ENCODE data around the gene ZG16B. TPM values are rescaled to one million over a fixed set of nuclear protein-coding genes. Genes with fewer than 3 reads are reported as not detected.

Gene ZG16B
- total and polyA plus RNA-seq, 2 of the 8 experiments (the other 6 are each of a cell fraction or from before 2014, with no cell fraction given), result 0.11 TPM; not detected in 1

DNA sequence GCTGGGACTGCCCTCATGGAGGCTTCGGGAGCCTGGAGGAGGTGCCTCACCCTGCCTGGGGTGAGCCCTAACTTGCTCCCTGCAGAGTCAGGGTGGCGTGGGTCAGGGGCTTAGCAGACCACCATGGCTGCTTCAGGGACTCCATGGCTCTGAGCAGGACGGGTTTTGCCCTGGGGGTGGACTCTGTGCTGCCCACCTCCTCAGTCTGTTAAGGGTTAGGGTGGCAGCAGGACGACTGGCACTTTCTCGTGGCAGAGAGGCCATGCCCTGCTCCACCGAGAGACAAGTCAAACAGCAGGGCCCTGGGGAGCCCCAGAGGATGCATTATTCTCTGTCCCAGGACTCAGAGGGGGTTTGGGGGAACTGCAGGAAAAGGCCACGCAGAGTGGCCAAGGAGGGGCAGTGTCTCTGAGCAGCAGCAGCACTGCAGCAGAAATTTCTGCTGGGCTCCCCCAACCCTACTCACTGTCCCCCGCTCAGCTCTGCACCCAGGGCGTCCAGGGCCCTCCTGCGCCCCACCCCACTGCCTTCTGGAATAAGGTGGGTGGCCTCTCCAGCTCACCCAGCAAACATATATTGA is 29.7 kb downstream of the ZG16B start:
- Histone ChIP-seq H2AK5ac (ENCODE audit: low read depth, low read length) (no peak overlapping the region), H3K18ac (ENCODE audit: extremely low read depth, low read length) (no peak overlapping the region), H4K91ac (replicated peaks; ENCODE audit: insufficient read length, low read length) (no peak overlapping the region), H3K23me2 (ENCODE audit: low read depth, low read length) (peaks cover 11% of the 10 kb centered on the region; the same call in 1 of the 2 replicates), H3K9me3 (ENCODE audit: insufficient read depth in 2 of 2, low read depth in 1 of 2, low read length in 1 of 2) (peaks cover 0 to 7% of the 10 kb centered on the region in 2 experiments; a peak in 1 of 4 replicates), H3K4me1 (replicated peaks in 1 of 4; ENCODE audit: control insufficient read depth in 3 of 4, insufficient read depth in 4 of 4, low read length in 3 of 4) (peaks cover 3 to 12% (median 6%) of the 10 kb centered on the region in 4 experiments; a peak in 5 of 7 replicates), H3K56ac (replicated peaks; ENCODE audit: insufficient read length, low read depth, low read length) (no peak overlapping the region), H3K4me3 (ENCODE audit: extremely low read depth in 1 of 4, insufficient read depth in 2 of 4, low read depth in 3 of 4, low read length in 4 of 4) (no peak overlapping the region), H3K79me1 (ENCODE audit: low read depth, low read length) (no peaks in the 10 kb centered on the region), H3K23ac (ENCODE audit: insufficient read length) (no peak overlapping the region), H3K14ac (ENCODE audit: insufficient read length) (no peak overlapping the region), H3K36me3 (ENCODE audit: control insufficient read depth in 2 of 4, insufficient read depth in 4 of 4, low read length in 3 of 4) (no peaks in the 10 kb centered on the region), H4K8ac (ENCODE audit: extremely low read depth, insufficient read depth, low read length) (no peak overlapping the region), H4K5ac (ENCODE audit: insufficient read length, low read depth, low read length) (no peak overlapping the region), H3K9ac (replicated peaks in 1 of 4; ENCODE audit: extremely low read depth in 1 of 4, low read depth in 3 of 4, low read length in 3 of 4) (no peak overlapping the region), H4K20me1 (replicated peaks in 1 of 2; ENCODE audit: control insufficient read depth in 1 of 2, insufficient read depth in 2 of 2, low read length in 2 of 2) (peaks cover 0 to 2% of the 10 kb centered on the region in 2 experiments), H2BK120ac (replicated peaks; ENCODE audit: low read depth, low read length) (no peak overlapping the region), H2BK12ac (ENCODE audit: low read depth, low read length) (no peak overlapping the region; the same call in 1 of the 2 replicates), H2BK20ac (ENCODE audit: low read length) (no peak overlapping the region), H2AFZ (ENCODE audit: low read length) (no peak overlapping the region), H3K4me2 (ENCODE audit: insufficient read depth in 1 of 2, low read depth in 2 of 2, low read length in 2 of 2) (no peak overlapping the region; a peak in 1 of 4 replicates), H3K4ac (replicated peaks; ENCODE audit: insufficient read length, low read depth, low read length) (no peak overlapping the region), H3K79me2 (ENCODE audit: control insufficient read depth in 1 of 2, insufficient read depth in 2 of 2, low read length in 2 of 2) (no peaks in the 10 kb centered on the region), H3K27me3 (replicated peaks in 1 of 4; ENCODE audit: control insufficient read depth in 3 of 4, extremely low read depth in 1 of 4, insufficient read depth in 3 of 4, low read length in 3 of 4) (peaks cover 2 to 30% (median 13%) of the 10 kb centered on the region in 4 experiments; a peak in 6 of 7 replicates), H2BK15ac (ENCODE audit: low read length) (no peak overlapping the region), H2BK5ac (ENCODE audit: low read depth, low read length) (no peak overlapping the region), H3K27ac (ENCODE audit: low read depth, low read length) (no peak overlapping the region)
- DNase-seq (ENCODE audit: low read depth in 1 of 2, low spot score in 2 of 2), result no peak
- CTCF ChIA-PET (ENCODE audit: partially characterized antibody), result interaction anchor here (1.2 to 7.4 kb wide), 6 partner anchors 8 to 65 kb away, joined by 3 to 53 read pairs (median 4); no protein-coding TSS in a partner anchor
- FAIRE-seq, result no peak
- 83% methylated on average over 9 of the region's 10 CpGs; no CpG with 5 or more reads in 1 of the 2 experiments for WGBS, 2 experiments (ENCODE audit: extremely low coverage in 1 of 2, insufficient coverage in 1 of 2, insufficient read length in 1 of 2, insufficient replicate concordance in 2 of 2, low coverage in 1 of 2, low lambda C conversion rate in 2 of 2, missing lambda C conversion rate in 1 of 2)
- POLR2A ChIA-PET (ENCODE audit: partially characterized antibody), result no interaction called here
- TF ChIP-seq TAF1 (IDR thresholded peaks at IDR 0.05; ENCODE audit: low read depth, low read length) (no peak), RFX5 (IDR thresholded peaks at IDR 0.05; ENCODE audit: borderline replicate concordance, low read depth, low read length) (no peak), JUN (IDR thresholded peaks at IDR 0.05; ENCODE audit: low read depth, low read length) (no peak), CHD2 (IDR thresholded peaks at IDR 0.05; ENCODE audit: low read length) (no peak), CBX8 (IDR thresholded peaks at IDR 0.05; ENCODE audit: borderline replicate concordance, low read depth, low read length) (no peak), CREB1 (IDR thresholded peaks at IDR 0.05) (no peak), NRF1 (IDR thresholded peaks at IDR 0.05; ENCODE audit: low read depth, low read length) (no peak)

Measured in H1 (cell line).